ENCODE data around the gene CACNA1D. TPM values are rescaled to one million over a fixed set of nuclear protein-coding genes. Genes with fewer than 3 reads are reported as not detected.

The CACNA1D gene
- total and polyA plus RNA-seq, 9 of the 15 experiments (the other 6 are each of a cell fraction or from before 2014, with no cell fraction given), result 0.29 TPM; not detected in 8

GRCh38 chr3:53671961-53672299 lies 177.5 kb downstream of the CACNA1D start:
- H3K4me1 ChIP-seq (replicated peaks in 1 of 2; ENCODE audit: control insufficient read depth in 2 of 2, insufficient read depth in 2 of 2, low read length in 2 of 2), result no peaks in the 10 kb centered on the region
- peaks cover 0 to 9% of the 10 kb centered on the region in 2 experiments; a peak in 2 of 5 replicates for H3K27me3 ChIP-seq (ENCODE audit: control insufficient read depth in 2 of 2, insufficient read depth in 2 of 2, low read length in 2 of 2)
- H2AFZ ChIP-seq (ENCODE audit: low read depth, low read length), result no peak overlapping the region
- DNase-seq (ENCODE audit: extremely low read depth in 1 of 4, low spot score in 3 of 4) (no peak), FAIRE-seq (no peak), ATAC-seq (no peak)
- ChIA-PET POLR2A (no interaction called here), CTCF (ENCODE audit: low intra/inter-chr PET ratio) (no interaction called here)
- H3K9ac ChIP-seq (ENCODE audit: insufficient read depth in 1 of 2, low read depth in 2 of 2, low read length in 2 of 2), result no peak overlapping the region
- no peak overlapping the region for H3K27ac ChIP-seq (ENCODE audit: extremely low read depth, low read depth, low read length)
- TF ChIP-seq ZNF695 (CRISPR knock-in tag; IDR thresholded peaks at IDR 0.05), result no peak
- no peak for TF ChIP-seq WHSC1 (IDR thresholded peaks at IDR 0.05; ENCODE audit: low read length)
- no peak for TF ChIP-seq KDM1A (IDR thresholded peaks at IDR 0.05)
- TF ChIP-seq E2F3 (CRISPR knock-in tag; IDR thresholded peaks at IDR 0.05), result no peak
- no peak for TF ChIP-seq ZBED1 (IDR thresholded peaks at IDR 0.05)
- no peak for TF ChIP-seq TARDBP (IDR thresholded peaks at IDR 0.05)
- TF ChIP-seq TEAD4 (IDR thresholded peaks at IDR 0.05; ENCODE audit: low read length), result no peak
- TF ChIP-seq TEAD4 (CRISPR knock-in tag; IDR thresholded peaks at IDR 0.05; ENCODE audit: borderline replicate concordance), result no peak
- intact Hi-C loops (cut with micrococcal nuclease) (loop anchor here (10.0 kb wide), 1 partner anchor 253 kb away; no protein-coding TSS in a partner anchor), in situ Hi-C loops (cut with MboI) (no loop called here)
- no peak overlapping the region for H3K4me3 ChIP-seq
- no peaks in the 10 kb centered on the region for H3K9me3 ChIP-seq (replicated peaks; ENCODE audit: control insufficient read depth, insufficient read depth, low read depth, low read length)
- no peaks in the 10 kb centered on the region for H3K36me3 ChIP-seq (ENCODE audit: control insufficient read depth, insufficient read depth, low read length)
- no peaks in the 10 kb centered on the region for H3K9me1 ChIP-seq (ENCODE audit: control insufficient read depth, insufficient read depth, low read length)
- H4K20me1 ChIP-seq (replicated peaks; ENCODE audit: control insufficient read depth, insufficient read depth, low read length), result no peaks in the 10 kb centered on the region
- BruUV-seq (replicated peaks), result no TSS peak
- WGBS (ENCODE audit: insufficient coverage, low coverage, missing lambda C conversion rate), result 0% methylated on average over 1 of the region's 1 CpG
- H3K4me2 ChIP-seq (ENCODE audit: insufficient read depth, low read length), result no peak overlapping the region
- no peaks in the 10 kb centered on the region for H3K79me2 ChIP-seq (ENCODE audit: control insufficient read depth, insufficient read depth, low read length)

- no TSS peak for BruUV-seq (replicated peaks)
- H3K9me3 ChIP-seq (replicated peaks; ENCODE audit: control insufficient read depth, insufficient read depth, low read depth, low read length), result no peaks in the 10 kb centered on the region
- H3K4me3 ChIP-seq, result no peak overlapping the region
- no peak overlapping the region for H3K9ac ChIP-seq (ENCODE audit: insufficient read depth in 1 of 2, low read depth in 2 of 2, low read length in 2 of 2)
- no peak overlapping the region for H3K27ac ChIP-seq (ENCODE audit: extremely low read depth, low read depth, low read length)
- DNase-seq (ENCODE audit: extremely low read depth in 1 of 4, low spot score in 3 of 4), result no peak
- in situ Hi-C loops (cut with MboI), result no loop called here
- peaks cover 0 to 9% of the 10 kb centered on the region in 2 experiments; a peak in 2 of 5 replicates for H3K27me3 ChIP-seq (ENCODE audit: control insufficient read depth in 2 of 2, insufficient read depth in 2 of 2, low read length in 2 of 2)
- FAIRE-seq, result no peak
- no peak overlapping the region for H3K4me2 ChIP-seq (ENCODE audit: insufficient read depth, low read length)
- ATAC-seq, result no peak
- no peaks in the 10 kb centered on the region for H3K79me2 ChIP-seq (ENCODE audit: control insufficient read depth, insufficient read depth, low read length)
- ChIA-PET CTCF (ENCODE audit: low intra/inter-chr PET ratio) (no interaction called here), POLR2A (no interaction called here)
- H4K20me1 ChIP-seq (replicated peaks; ENCODE audit: control insufficient read depth, insufficient read depth, low read length), result no peaks in the 10 kb centered on the region
- H3K9me1 ChIP-seq (ENCODE audit: control insufficient read depth, insufficient read depth, low read length), result no peaks in the 10 kb centered on the region
- no peaks in the 10 kb centered on the region for H3K36me3 ChIP-seq (ENCODE audit: control insufficient read depth, insufficient read depth, low read length)
- H2AFZ ChIP-seq (ENCODE audit: low read depth, low read length), result no peak overlapping the region
- WGBS (ENCODE audit: insufficient coverage, low coverage, missing lambda C conversion rate), result 3% methylated on average over 4 of the region's 5 CpGs
- intact Hi-C loops (cut with micrococcal nuclease), result loop anchor here (10.0 kb wide), 1 partner anchor 252 kb away; no protein-coding TSS in a partner anchor
- TF ChIP-seq HES1 (IDR thresholded peaks at IDR 0.05; ENCODE audit: low read depth) (no peak), ZNF75A (CRISPR knock-in tag; IDR thresholded peaks at IDR 0.05) (no peak)
- H3K4me1 ChIP-seq (replicated peaks in 1 of 2; ENCODE audit: control insufficient read depth in 2 of 2, insufficient read depth in 2 of 2, low read length in 2 of 2), result no peaks in the 10 kb centered on the region
Observed at GRCh38 chr3:53672981-53673380, 178.6 kb downstream of the CACNA1D start.

Measured in K562 (cell line).